Ureter (tissue), 1 donor: Measurements from ENCODE around the gene CTNNA3. TPM values are rescaled to one million over a fixed set of nuclear protein-coding genes. Genes with fewer than 3 reads are reported as not detected.

ENCODE experiments used
- DNase-seq: peaks from one replicate; pipeline ENCODE4 v3.0.0-alpha.2; 2020; ENCODE audit warnings: low spot score
- total RNA-seq: library from RNA; stranded (reverse); gene quantifications from one replicate; pipeline ENCODE4 v1.2.4, GENCODE V29; 2023
- donor health status: DM: yes; HTN: yes; CAD: no.

Gene CTNNA3
- total RNA-seq, 1 donor from 2014 or later: 1.1 TPM

- no peak for DNase-seq
These were observed 876.3 kb downstream of the CTNNA3 start for GRCh38 chr10:66819691-66820090.

GRCh38 chr10:66813122-66813521 lies 882.9 kb downstream of the CTNNA3 start:
- DNase-seq: no peak

GRCh38 chr10:66811211-66811610 lies 884.8 kb downstream of the CTNNA3 start:
- no peak for DNase-seq

GRCh38 chr10:66809402-66809801 lies 886.6 kb downstream of the CTNNA3 start:
- no peak for DNase-seq

GRCh38 chr10:66805612-66806011 lies 890.4 kb downstream of the CTNNA3 start:
- no peak for DNase-seq

- DNase-seq: no peak
These were observed 891.0 kb downstream of the CTNNA3 start for GRCh38 chr10:66804962-66805361.

- no peak for DNase-seq
These were observed 892.8 kb downstream of the CTNNA3 start for GRCh38 chr10:66803174-66803573.

- no peak for DNase-seq
These were observed 896.5 kb downstream of the CTNNA3 start for GRCh38 chr10:66799474-66799873.

GRCh38 chr10:66795866-66796265 lies 900.1 kb downstream of the CTNNA3 start:
- no peak for DNase-seq

- no peak for DNase-seq
These were observed 903.6 kb downstream of the CTNNA3 start for GRCh38 chr10:66792441-66792840.

GRCh38 chr10:66788178-66788987 lies 907.6 kb downstream of the CTNNA3 start:
- no peak for DNase-seq

- no peak for DNase-seq
These were observed 909.3 kb downstream of the CTNNA3 start for GRCh38 chr10:66786709-66787108.

- no peak for DNase-seq
These were observed 911.2 kb downstream of the CTNNA3 start for GRCh38 chr10:66784770-66785169.

- DNase-seq: no peak
These were observed 912.7 kb downstream of the CTNNA3 start for GRCh38 chr10:66783316-66783715.

GRCh38 chr10:66782776-66783175 lies 913.2 kb downstream of the CTNNA3 start:
- no peak for DNase-seq

GRCh38 chr10:66782144-66782543 lies 913.9 kb downstream of the CTNNA3 start:
- no peak for DNase-seq

- DNase-seq: no peak
These were observed 915.2 kb downstream of the CTNNA3 start for GRCh38 chr10:66780796-66781195.

- no peak for DNase-seq
These were observed 917.6 kb downstream of the CTNNA3 start for GRCh38 chr10:66778351-66778750.

GRCh38 chr10:66777665-66778064 lies 918.3 kb downstream of the CTNNA3 start:
- DNase-seq: no peak

- no peak for DNase-seq
These were observed 922.5 kb downstream of the CTNNA3 start for GRCh38 chr10:66773472-66773817.

GRCh38 chr10:66772548-66773471 lies 923.2 kb downstream of the CTNNA3 start:
- no peak for DNase-seq

- no peak for DNase-seq
These were observed 928.3 kb downstream of the CTNNA3 start for GRCh38 chr10:66767707-66768106.

GRCh38 chr10:66762218-66762729 lies 933.7 kb downstream of the CTNNA3 start:
- no peak for DNase-seq
